K562 (cell line): Measurements from ENCODE around the gene EVI2B. TPM values are rescaled to one million over a fixed set of nuclear protein-coding genes. Genes with fewer than 3 reads are reported as not detected.

Experiments used
- ATAC-seq: fragments of 200-7000 bp; cut with Tn5 transposase; 3 replicates; pipeline ENCODE4 v1.9.1; 2020; ENCODE audit warnings: moderate library complexity
- BruUV-seq: library from RNA; stranded (reverse); fragments of 400-500 nt; replicated peaks from 2 replicates; lab custom pipeline; 2021; lab: Mats Ljungman, UMichigan
- CTCF ChIA-PET: fragments of 300-600 bp; formaldehyde crosslinking; extraction: SDS; loops from one replicate; lab custom pipeline; 2021; ENCODE audit warnings: low intra/inter-chr PET ratio; lab: Yijun Ruan, JAX
- POLR2A ChIA-PET: fragments of 300-600, 350-650 bp; sonication (Branson Sonifier 250); formaldehyde crosslinking; extraction: SDS; loops from one replicate; lab custom pipeline; 2021; ENCODE audit warnings: antibody characterized with exemption, inconsistent platforms; lab: Yijun Ruan, JAX
- DNase-seq, 4 experiments: peaks; one replicate each; pipeline versions ENCODE4 v3.0.0 to v3.0.0-alpha.2; 2011 to 2018; ENCODE audit warnings: low spot score in 3 of 4, mixed read lengths in 3 of 4; ENCODE audit errors: extremely low read depth in 1 of 4
- FAIRE-seq: peaks from 2 replicates; lab custom pipeline; 2011; peaks lifted over from hg19 to GRCh38; lab: Jason Lieb, UNC
- H2AFZ ChIP-seq: 2 replicates; pipeline ENCODE4 v1.6.0; 2011; ENCODE audit warnings: low read depth, low read length, control low read depth, inconsistent platforms
- H3K27ac ChIP-seq: fragments of 200-600 bp; 3 replicates; pipeline ENCODE4 v1.8.0; 2011; ENCODE audit warnings: low read depth, mild to moderate bottlenecking, control low read depth, inconsistent platforms, low read length, moderate library complexity, mixed read lengths; ENCODE audit errors: extremely low read depth
- H3K27me3 ChIP-seq, 2 experiments: fragments of 300-600 bp in 1 of 2; 2 replicates in 1 of 2; 3 replicates in 1 of 2; pipeline versions ENCODE4 v1.6.0 to v1.8.0; 2011; ENCODE audit warnings: inconsistent platforms in 2 of 2, low read length in 2 of 2, mild to moderate bottlenecking in 1 of 2, mixed read lengths in 1 of 2, moderate library complexity in 1 of 2; ENCODE audit not compliant: control insufficient read depth in 2 of 2, insufficient read depth in 2 of 2
- H3K36me3 ChIP-seq: fragments of 300-600 bp; 3 replicates; pipeline ENCODE4 v1.8.0; 2011; ENCODE audit warnings: mild to moderate bottlenecking, low read length, inconsistent platforms; ENCODE audit not compliant: control insufficient read depth, insufficient read depth
- H3K4me1 ChIP-seq, 2 experiments: fragments of 200-600 bp in 1 of 2; replicated peaks in 1 of 2; 2 replicates in 1 of 2; 3 replicates in 1 of 2; pipeline versions ENCODE4 v1.5.1 to v1.8.0; 2011; ENCODE audit warnings: inconsistent platforms in 2 of 2, low read length in 2 of 2, mild to moderate bottlenecking in 1 of 2, mixed read lengths in 1 of 2, moderate library complexity in 1 of 2; ENCODE audit not compliant: control insufficient read depth in 2 of 2, insufficient read depth in 2 of 2
- H3K4me2 ChIP-seq: 2 replicates; pipeline ENCODE4 v1.6.1; 2011; ENCODE audit warnings: low read length, control low read depth, inconsistent platforms, mixed read lengths; ENCODE audit not compliant: insufficient read depth
- H3K4me3 ChIP-seq: fragments of 200-600 bp; sonication (generic), shearing (Covaris generic); 2 replicates; pipeline ENCODE4 v1.5.1; 2016; ENCODE audit warnings: control low read depth, inconsistent platforms
- H3K79me2 ChIP-seq: fragments of 200-600 bp; 3 replicates; pipeline ENCODE4 v1.8.0; 2011; ENCODE audit warnings: low read length, inconsistent platforms; ENCODE audit not compliant: control insufficient read depth, insufficient read depth
- H3K9ac ChIP-seq, 2 experiments: 2 replicates each; pipeline versions ENCODE4 v1.6.0 to v1.6.1; 2011; ENCODE audit warnings: low read depth in 2 of 2, low read length in 2 of 2, control low read depth in 1 of 2, inconsistent platforms in 1 of 2, mild to moderate bottlenecking in 1 of 2, mixed read lengths in 1 of 2; ENCODE audit not compliant: insufficient read depth in 1 of 2
- H3K9me1 ChIP-seq: one replicate; pipeline ENCODE4 v1.6.0; 2011; ENCODE audit warnings: inconsistent platforms, mild to moderate bottlenecking, low read length, moderate library complexity; ENCODE audit not compliant: control insufficient read depth, insufficient read depth
- H3K9me3 ChIP-seq: replicated peaks from 2 replicates; pipeline ENCODE4 v1.5.1; 2011; ENCODE audit warnings: low read depth, low read length, inconsistent platforms; ENCODE audit not compliant: control insufficient read depth, insufficient read depth
- H4K20me1 ChIP-seq: replicated peaks from 2 replicates; pipeline ENCODE4 v1.6.1; 2011; ENCODE audit warnings: low read length, inconsistent platforms, mixed read lengths; ENCODE audit not compliant: control insufficient read depth, insufficient read depth
- CBFA2T2 ChIP-seq: fragments of 450-650 bp; conservative IDR thresholded peaks from 2 replicates; pipeline ENCODE4 v1.6.1; 2017; ENCODE audit warnings: mild to moderate bottlenecking
- ETV1 ChIP-seq: fragments of 450-650 bp; conservative IDR thresholded peaks from 2 replicates; pipeline ENCODE4 v1.6.1; 2016; ENCODE audit warnings: missing genetic modification characterization, control low read depth, low read depth, missing compliant biosample characterization
- HDGF ChIP-seq: fragments of 450-650 bp; IDR thresholded peaks from 2 replicates; pipeline ENCODE4 v1.6.1; 2016
- SREBF1 ChIP-seq: fragments of 150-350 bp; IDR thresholded peaks from 2 replicates; pipeline ENCODE4 v1.6.1; 2014; ENCODE audit warnings: antibody characterized with exemption, low read depth, low read length, borderline replicate concordance
- SUPT5H ChIP-seq: fragments of 450-650 bp; IDR thresholded peaks from 2 replicates; pipeline ENCODE4 v1.6.1; 2016
- TSC22D4 ChIP-seq: fragments of 450-650 bp; IDR thresholded peaks from 2 replicates; pipeline ENCODE4 v1.6.1; 2016; ENCODE audit warnings: missing genetic modification characterization, missing biosample characterization, control low read depth
- ZNF124 ChIP-seq: sonication (generic); formaldehyde crosslinking; IDR thresholded peaks from 2 replicates; pipeline ENCODE4 v1.8.1; 2022; ENCODE audit warnings: missing genetic modification reagents
- in situ Hi-C: fragments of 300-500 bp; cut with MboI; formaldehyde crosslinking; loops from 4 replicates; pipeline ENCODE4 v1.15.0; 2018; ENCODE audit warnings: inconsistent platforms, mixed read lengths
- intact Hi-C: fragments of 100-400 bp; cut with micrococcal nuclease; formaldehyde crosslinking; loops from 2 replicates; pipeline ENCODE4 v1.14.2; 2022
- polyA plus RNA-seq, 8 experiments: library from polyadenylated mRNA; depleted of rRNA in 4 of 8; stranded (reverse) in 5 of 8; unstranded in 3 of 8; fragments of >200 nt; fragmentation: Nextera tagmentation in 2 of 8; fragmentation: Illumina TruSeq in 1 of 8; extraction: Ambion mirVana in 2 of 8; extraction: Trizol in 1 of 8; gene quantifications; 2 replicates each; pipeline versions ENCODE4 v1.2.1 to v1.2.3, GENCODE V29; 2011 to 2014; ENCODE audit warnings: inconsistent platforms in 1 of 8, missing spikeins in 1 of 8
- total RNA-seq, 7 experiments: library from RNA; depleted of rRNA in 6 of 7; stranded (reverse); fragments of >200 nt in 6 of 7; fragmentation: Illumina TruSeq in 2 of 7; extraction: Trizol in 2 of 7; gene quantifications; 2 replicates each; pipeline versions ENCODE4 v1.2.1 to v1.2.3, GENCODE V29; 2011 to 2021; ENCODE audit warnings: low replicate concordance in 1 of 7
- TF ChIP-seq, protein P1 (sequence below): fragments of 450-650 bp; IDR thresholded peaks from 2 replicates; pipeline ENCODE4 v1.6.1; 2017; ENCODE audit warnings: antibody characterized with exemption, mild to moderate bottlenecking
- TF ChIP-seq, protein P2 (sequence below): sonication (generic); formaldehyde crosslinking; IDR thresholded peaks from 2 replicates; pipeline ENCODE4 v1.8.0; 2022; ENCODE audit warnings: missing genetic modification reagents, mild to moderate bottlenecking, borderline replicate concordance
- TF ChIP-seq, protein P3 (sequence below): fragments of 250-450 bp; sonication (Bioruptor Pico); IDR thresholded peaks from 2 replicates; pipeline ENCODE4 v1.5.0; 2020; ENCODE audit warnings: mild to moderate bottlenecking, borderline replicate concordance
- TF ChIP-seq, protein P4 (sequence below), 2 experiments: fragments of 450-650 bp in 1 of 2; IDR thresholded peaks; 2 replicates each; pipeline ENCODE4 v1.6.1; 2011 to 2017; ENCODE audit warnings: low read depth in 2 of 2, antibody characterized with exemption in 1 of 2, borderline replicate concordance in 1 of 2, low read length in 1 of 2, mild to moderate bottlenecking in 1 of 2, mixed read lengths in 1 of 2; ENCODE audit not compliant: control insufficient read depth in 1 of 2

Gene EVI2B
- total and polyA plus RNA-seq, 9 of the 15 experiments (the other 6 are each of a cell fraction or from before 2014, with no cell fraction given) = 0.54 to 8.0 (median 2.5) TPM

DNA sequence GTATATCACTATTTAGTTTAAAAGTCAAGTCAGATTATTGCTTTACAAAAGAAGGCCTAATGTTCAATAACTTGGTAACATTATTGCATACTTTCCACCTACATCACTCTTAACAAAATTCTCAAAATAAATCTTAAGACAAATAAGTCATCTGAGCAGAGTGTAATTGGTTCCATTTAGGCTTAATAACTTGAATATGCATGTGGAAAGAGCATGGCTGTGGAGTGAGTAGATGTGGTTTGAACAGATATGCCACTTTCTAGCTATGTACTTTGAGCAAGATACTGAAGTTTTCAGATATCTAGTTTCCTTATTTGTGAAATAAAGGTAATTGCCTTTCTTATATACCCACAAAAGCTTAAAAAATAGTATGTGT, 14.3 kb upstream of the EVI2B start:
- ATAC-seq (no peak), DNase-seq (no peak), FAIRE-seq (peak; percentile 65)
- in situ Hi-C loops (no loop called here), intact Hi-C loops (no loop called here)
- no peaks in the 10 kb centered on the region for H3K27me3 ChIP-seq
- no peak overlapping the region for H2AFZ ChIP-seq
- H3K79me2 ChIP-seq = no peaks in the 10 kb centered on the region
- H3K9me1 ChIP-seq = no peaks in the 10 kb centered on the region
- no peaks in the 10 kb centered on the region for H3K9me3 ChIP-seq
- H3K27ac ChIP-seq = no peak overlapping the region
- no peak overlapping the region for H3K4me2 ChIP-seq
- BruUV-seq = no TSS peak
- ChIA-PET POLR2A (no interaction called here), CTCF (no interaction called here)
- no peaks in the 10 kb centered on the region for H4K20me1 ChIP-seq
- H3K4me1 ChIP-seq = no peaks in the 10 kb centered on the region
- H3K4me3 ChIP-seq = no peak overlapping the region
- no peak overlapping the region for H3K9ac ChIP-seq
- H3K36me3 ChIP-seq = peaks cover 37% of the 10 kb centered on the region
- TF ChIP-seq, protein P1, sequence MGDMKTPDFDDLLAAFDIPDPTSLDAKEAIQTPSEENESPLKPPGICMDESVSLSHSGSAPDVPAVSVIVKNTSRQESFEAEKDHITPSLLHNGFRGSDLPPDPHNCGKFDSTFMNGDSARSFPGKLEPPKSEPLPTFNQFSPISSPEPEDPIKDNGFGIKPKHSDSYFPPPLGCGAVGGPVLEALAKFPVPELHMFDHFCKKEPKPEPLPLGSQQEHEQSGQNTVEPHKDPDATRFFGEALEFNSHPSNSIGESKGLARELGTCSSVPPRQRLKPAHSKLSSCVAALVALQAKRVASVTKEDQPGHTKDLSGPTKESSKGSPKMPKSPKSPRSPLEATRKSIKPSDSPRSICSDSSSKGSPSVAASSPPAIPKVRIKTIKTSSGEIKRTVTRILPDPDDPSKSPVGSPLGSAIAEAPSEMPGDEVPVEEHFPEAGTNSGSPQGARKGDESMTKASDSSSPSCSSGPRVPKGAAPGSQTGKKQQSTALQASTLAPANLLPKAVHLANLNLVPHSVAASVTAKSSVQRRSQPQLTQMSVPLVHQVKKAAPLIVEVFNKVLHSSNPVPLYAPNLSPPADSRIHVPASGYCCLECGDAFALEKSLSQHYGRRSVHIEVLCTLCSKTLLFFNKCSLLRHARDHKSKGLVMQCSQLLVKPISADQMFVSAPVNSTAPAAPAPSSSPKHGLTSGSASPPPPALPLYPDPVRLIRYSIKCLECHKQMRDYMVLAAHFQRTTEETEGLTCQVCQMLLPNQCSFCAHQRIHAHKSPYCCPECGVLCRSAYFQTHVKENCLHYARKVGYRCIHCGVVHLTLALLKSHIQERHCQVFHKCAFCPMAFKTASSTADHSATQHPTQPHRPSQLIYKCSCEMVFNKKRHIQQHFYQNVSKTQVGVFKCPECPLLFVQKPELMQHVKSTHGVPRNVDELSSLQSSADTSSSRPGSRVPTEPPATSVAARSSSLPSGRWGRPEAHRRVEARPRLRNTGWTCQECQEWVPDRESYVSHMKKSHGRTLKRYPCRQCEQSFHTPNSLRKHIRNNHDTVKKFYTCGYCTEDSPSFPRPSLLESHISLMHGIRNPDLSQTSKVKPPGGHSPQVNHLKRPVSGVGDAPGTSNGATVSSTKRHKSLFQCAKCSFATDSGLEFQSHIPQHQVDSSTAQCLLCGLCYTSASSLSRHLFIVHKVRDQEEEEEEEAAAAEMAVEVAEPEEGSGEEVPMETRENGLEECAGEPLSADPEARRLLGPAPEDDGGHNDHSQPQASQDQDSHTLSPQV = no peak
- no peak for TF ChIP-seq ZNF124
- TF ChIP-seq TSC22D4 (tag) = no peak
- TF ChIP-seq ETV1 (tag) = no peak
- no peak for TF ChIP-seq HDGF
- TF ChIP-seq SUPT5H = no peak
- TF ChIP-seq, protein P2, sequence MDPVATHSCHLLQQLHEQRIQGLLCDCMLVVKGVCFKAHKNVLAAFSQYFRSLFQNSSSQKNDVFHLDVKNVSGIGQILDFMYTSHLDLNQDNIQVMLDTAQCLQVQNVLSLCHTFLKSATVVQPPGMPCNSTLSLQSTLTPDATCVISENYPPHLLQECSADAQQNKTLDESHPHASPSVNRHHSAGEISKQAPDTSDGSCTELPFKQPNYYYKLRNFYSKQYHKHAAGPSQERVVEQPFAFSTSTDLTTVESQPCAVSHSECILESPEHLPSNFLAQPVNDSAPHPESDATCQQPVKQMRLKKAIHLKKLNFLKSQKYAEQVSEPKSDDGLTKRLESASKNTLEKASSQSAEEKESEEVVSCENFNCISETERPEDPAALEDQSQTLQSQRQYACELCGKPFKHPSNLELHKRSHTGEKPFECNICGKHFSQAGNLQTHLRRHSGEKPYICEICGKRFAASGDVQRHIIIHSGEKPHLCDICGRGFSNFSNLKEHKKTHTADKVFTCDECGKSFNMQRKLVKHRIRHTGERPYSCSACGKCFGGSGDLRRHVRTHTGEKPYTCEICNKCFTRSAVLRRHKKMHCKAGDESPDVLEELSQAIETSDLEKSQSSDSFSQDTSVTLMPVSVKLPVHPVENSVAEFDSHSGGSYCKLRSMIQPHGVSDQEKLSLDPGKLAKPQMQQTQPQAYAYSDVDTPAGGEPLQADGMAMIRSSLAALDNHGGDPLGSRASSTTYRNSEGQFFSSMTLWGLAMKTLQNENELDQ (CRISPR knock-in tag) = no peak
- TF ChIP-seq, protein P3, sequence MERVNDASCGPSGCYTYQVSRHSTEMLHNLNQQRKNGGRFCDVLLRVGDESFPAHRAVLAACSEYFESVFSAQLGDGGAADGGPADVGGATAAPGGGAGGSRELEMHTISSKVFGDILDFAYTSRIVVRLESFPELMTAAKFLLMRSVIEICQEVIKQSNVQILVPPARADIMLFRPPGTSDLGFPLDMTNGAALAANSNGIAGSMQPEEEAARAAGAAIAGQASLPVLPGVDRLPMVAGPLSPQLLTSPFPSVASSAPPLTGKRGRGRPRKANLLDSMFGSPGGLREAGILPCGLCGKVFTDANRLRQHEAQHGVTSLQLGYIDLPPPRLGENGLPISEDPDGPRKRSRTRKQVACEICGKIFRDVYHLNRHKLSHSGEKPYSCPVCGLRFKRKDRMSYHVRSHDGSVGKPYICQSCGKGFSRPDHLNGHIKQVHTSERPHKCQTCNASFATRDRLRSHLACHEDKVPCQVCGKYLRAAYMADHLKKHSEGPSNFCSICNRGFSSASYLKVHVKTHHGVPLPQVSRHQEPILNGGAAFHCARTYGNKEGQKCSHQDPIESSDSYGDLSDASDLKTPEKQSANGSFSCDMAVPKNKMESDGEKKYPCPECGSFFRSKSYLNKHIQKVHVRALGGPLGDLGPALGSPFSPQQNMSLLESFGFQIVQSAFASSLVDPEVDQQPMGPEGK (CRISPR knock-in tag) = no peak
- TF ChIP-seq, protein P4, sequence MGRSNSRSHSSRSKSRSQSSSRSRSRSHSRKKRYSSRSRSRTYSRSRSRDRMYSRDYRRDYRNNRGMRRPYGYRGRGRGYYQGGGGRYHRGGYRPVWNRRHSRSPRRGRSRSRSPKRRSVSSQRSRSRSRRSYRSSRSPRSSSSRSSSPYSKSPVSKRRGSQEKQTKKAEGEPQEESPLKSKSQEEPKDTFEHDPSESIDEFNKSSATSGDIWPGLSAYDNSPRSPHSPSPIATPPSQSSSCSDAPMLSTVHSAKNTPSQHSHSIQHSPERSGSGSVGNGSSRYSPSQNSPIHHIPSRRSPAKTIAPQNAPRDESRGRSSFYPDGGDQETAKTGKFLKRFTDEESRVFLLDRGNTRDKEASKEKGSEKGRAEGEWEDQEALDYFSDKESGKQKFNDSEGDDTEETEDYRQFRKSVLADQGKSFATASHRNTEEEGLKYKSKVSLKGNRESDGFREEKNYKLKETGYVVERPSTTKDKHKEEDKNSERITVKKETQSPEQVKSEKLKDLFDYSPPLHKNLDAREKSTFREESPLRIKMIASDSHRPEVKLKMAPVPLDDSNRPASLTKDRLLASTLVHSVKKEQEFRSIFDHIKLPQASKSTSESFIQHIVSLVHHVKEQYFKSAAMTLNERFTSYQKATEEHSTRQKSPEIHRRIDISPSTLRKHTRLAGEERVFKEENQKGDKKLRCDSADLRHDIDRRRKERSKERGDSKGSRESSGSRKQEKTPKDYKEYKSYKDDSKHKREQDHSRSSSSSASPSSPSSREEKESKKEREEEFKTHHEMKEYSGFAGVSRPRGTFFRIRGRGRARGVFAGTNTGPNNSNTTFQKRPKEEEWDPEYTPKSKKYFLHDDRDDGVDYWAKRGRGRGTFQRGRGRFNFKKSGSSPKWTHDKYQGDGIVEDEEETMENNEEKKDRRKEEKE (IDR thresholded peaks at IDR 0.05; ENCODE audit: borderline replicate concordance in 1 of 2, control insufficient read depth in 1 of 2, low read depth in 2 of 2, low read length in 1 of 2) = no peak
- no peak for TF ChIP-seq SREBF1
- no peak for TF ChIP-seq CBFA2T2
